HTERT RPE-1 (cell line): Measurements from ENCODE around the gene KAZN.

Experiments used
- in situ Hi-C: fragments of 300-500 bp; cut with MboI; formaldehyde crosslinking; loops from 4 replicates; pipeline ENCODE4 v1.14.3; 2020; ENCODE audit warnings: low sequenced_read_pairs

Gene KAZN

DNA sequence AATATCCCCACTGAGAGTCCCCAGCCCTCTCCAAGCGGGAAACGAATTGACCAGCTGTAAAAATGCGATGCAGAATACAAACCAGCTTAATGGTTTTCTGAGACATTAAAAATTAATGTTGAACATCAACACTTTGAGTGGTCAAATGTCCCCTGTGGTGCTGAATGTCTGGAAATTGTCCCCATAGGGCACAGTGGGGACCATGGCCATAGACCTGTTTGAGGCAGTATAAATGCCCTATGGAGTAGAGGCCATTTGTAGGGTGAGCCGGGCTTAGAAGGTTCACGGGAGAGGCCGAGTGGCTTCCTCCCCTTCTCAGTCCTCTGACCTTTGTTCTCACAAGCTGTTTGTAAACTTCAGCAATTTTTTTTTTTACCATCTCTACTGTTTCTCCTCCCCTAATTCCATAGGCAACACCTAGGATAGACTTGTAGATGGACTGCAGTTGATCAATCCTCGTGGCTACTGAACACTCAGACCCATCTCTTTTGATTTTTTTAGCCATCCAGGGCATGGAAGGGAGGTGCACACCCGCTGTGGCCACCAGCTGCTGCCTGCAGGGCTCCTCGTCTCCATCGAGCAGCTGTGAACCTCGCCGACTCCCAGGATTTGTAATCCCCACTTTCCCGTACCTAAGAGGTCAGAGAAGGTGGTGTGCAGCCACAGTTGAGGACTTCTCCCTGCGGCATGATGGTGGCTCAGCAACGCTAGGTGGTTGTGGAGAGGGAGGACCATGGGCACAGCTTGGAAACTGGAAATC lies 41.0 kb downstream of the KAZN start:
- in situ Hi-C loops, result no loop called here

DNA sequence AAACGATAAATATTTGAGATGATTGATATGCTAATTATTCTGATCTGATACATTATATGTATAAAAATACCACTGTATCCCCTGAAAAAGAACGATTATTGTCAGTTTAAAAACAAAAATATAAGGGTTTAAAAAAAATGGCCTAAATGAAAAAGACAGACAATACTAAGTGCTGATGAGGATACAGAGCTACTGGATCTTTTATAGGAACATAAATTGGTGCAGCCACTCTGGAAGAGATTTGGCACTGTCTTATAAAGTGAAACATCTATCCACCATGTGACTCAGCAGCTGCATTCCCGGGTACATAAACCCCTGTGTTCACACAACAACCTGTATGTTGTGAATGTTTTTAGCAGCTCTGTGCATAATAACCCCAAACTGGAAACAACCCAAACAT lies 44.2 kb downstream of the KAZN start:
- in situ Hi-C loops, result no loop called here

DNA sequence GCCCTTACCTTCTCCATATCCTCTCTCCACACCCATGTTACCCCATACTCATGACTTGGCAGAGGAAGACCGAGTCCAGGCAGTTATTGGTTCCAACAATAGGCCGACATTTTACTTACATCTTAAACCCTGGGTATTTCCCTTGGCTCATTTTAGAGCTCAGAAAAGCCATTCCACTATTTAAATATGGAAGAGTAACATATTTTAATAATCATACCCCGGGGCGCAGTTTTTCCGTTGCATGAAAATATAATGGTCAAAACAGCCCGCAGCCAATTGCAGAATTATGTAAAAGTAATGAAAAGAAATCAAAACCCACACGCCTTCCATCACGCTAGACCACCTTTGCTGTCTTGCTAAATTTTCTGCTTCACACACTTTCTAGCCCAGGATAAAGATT lies 48.5 kb downstream of the KAZN start:
- in situ Hi-C loops, result no loop called here

DNA sequence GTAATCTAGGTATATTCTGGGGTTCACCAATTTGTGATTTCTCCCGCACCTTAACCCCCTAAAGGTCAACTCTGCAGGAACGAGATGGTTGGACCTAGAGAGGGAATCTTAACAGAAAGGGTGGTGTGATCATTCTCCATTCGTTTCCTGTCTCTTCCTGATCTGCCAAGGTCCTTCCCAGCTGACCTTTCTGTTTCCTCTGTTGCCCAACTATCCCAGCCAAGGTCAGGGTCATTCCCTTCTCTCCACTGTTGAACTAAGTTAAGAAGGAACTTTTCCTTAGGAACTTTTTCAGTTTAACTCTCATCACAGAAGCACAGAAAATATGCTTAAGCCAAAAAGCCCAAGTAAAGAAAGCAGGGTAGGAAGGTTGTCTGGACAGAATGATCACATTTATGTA lies 49.3 kb downstream of the KAZN start:
- in situ Hi-C loops, result no loop called here

DNA sequence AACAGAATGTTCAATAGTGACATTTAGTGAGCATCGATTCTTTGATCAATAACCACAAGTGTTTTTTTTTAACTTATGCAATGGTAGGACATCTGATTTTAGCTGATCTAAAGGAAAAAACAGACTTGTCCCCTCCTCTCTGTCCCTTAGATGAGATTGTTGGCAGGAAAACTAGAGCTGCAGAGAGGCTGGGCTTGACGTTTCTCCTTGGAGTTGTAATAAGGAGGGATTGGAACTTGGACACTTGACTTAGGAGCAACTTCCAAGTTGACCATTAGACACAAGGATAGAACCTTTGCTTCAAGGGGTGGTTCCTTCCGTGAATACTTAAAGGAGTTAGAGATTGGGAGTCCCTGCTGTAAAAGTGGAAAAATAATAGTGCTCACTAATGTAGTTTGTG lies 49.9 kb downstream of the KAZN start:
- in situ Hi-C loops, result no loop called here

DNA sequence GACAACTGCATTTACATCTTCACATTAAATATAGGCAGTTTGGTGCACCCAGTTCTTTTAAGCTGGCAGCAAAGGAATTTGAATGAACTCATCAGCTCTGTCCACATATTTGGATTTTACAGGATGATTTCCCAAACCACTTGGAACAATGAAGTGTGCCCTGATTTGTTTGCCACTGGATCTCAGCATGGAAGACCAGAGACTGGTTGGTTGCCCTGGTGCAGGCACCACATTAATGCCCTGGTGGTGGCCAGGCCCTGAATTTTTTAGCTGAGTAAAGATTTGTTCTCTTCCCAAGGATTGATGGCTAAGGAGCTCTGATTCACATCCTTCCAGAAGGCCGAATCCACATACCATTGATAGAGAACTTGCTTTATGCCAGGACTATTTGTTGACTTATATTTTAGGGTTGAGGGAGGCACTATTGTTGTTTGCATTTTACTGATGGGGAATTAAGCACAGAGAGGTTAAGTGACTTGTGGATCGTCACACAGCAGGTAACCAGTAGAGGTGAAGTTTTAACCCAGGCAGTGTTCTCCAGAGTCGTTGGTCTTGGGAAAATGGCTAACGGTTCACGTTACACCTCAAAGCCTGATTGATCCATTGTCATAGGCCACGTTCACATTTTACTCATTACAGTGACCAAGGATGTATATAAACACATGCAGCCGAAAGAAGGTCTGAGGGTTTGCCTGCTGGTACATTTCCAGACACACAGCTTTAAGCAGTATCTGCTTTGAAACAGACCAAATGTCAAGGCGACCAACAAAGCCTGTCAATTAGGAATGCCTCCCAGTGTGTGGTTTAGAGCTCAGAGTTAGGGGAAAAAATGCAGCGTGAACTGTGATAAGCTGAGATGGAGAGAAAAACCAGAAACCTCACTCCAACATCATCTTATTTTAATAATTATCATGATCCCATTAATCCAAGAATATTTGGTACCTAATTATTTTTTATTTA lies 50.7 kb downstream of the KAZN start:
- in situ Hi-C loops, result no loop called here

DNA sequence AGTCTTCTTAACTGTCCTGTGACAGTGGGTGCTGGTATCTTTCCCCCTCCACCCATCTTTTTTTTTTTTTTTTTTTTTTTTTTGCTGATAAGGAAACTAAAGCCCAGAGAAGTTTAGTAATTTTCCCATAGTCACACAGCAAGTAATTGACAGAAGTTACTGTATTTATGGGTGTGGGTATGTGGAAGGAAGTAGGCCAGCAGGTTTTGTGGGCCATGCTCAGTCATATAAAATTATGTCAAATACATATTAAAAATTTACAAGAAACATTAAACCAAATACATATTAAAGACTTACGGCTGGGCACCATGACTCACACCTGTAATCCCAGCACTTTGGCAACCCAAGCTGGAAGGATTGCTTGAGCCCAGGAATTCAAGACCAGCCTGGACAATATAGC lies 51.5 kb downstream of the KAZN start:
- in situ Hi-C loops, result no loop called here

DNA sequence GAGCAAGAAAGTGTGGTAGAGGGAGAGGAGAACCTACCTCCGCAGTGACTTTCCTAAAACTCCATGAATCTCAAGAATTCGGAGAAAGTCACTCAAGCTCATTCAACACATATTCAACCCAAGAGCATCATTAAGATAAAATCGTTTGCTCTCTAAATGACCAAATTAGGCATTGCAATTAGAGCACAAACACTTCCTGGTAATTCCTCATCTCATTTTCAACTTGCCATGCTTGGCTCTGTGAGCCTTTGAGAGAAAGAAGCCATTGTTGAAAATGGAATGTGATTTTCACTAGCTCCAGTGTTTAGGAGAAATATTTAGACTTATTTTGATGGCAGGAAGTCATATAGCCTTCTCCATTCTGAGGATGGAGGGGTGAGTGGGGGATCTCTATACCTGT lies 52.5 kb downstream of the KAZN start:
- in situ Hi-C loops, result no loop called here

DNA sequence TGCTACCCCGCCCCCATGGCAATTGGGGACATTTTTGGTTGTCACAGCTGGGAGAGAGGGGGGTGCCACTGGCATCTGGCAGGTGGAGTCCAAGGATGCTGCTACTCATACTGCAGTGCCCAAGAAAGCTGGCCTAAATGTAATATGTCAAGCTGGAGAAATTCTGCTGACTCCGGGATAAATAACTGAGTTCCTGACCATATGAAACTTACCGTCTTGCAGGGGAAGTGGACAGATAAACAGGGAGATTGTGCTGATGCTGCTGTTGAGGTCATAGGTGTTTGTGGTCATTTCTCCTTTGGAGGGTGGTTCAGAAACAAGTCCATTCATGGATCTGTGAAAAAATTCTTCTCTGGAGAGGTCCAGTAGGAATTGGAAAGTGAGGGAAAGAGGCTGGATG lies 54.4 kb downstream of the KAZN start:
- in situ Hi-C loops, result no loop called here

DNA sequence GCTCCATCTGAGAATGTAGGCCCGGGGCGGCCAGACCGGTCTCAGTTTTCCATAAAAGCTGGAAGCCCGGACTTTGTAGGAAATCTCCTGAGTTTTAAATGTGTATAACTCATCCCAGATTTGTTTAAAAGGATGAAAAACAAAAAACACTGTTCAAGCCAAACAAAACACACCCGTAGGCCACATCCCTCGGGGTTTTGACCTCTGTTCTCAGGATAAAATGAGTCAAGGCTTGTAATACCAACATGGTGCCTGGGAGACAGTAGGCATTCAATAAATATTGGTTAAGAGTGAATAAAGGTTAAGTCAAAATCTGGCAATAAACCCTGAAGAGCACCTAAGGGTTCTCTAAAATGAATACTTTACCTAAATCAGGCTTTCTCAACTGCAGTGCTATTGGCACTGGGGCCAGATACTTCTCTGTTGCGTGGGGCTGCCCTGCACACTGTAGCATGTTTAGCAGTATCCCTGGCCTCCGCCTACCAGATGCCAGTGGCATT lies 55.0 kb downstream of the KAZN start:
- in situ Hi-C loops, result no loop called here

DNA sequence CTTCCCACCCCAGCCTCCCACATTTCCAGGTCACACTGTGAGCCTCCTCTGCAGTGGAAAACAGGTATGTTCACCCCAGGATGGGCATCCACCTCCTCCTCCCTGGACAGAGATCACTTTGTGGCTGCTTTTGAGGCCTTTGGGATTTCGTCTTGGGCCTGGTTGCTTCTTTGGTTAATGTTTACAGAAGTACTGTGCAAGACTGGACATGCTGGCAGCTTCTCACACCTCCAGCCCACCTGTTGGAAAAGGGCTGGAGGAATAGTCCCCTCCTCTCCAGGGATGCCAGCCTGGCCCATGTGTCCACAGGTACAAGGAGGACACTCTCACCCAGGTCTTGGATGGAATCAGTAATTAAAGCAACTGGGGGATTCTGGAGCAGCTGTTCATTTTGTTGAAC lies 56.1 kb downstream of the KAZN start:
- in situ Hi-C loops, result no loop called here

DNA sequence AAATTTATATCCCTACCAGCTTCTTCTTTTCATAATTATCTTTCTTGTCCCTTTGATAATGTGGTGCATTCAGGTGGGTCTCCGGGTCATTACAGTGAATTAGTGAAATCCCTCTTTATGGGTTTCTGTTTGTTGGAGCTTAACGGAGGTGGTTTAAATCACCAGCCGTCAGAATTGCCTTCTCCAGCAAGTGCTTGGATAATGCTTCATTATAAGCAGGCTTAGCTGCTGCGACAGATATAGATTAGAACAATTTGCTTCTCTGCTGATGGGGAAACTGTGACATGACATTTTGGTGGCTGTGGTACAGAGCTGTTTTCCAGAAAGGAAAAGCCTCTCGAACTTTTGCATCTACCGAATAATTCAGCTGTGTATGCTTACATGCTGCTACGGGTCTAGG lies 56.9 kb downstream of the KAZN start:
- in situ Hi-C loops, result no loop called here

DNA sequence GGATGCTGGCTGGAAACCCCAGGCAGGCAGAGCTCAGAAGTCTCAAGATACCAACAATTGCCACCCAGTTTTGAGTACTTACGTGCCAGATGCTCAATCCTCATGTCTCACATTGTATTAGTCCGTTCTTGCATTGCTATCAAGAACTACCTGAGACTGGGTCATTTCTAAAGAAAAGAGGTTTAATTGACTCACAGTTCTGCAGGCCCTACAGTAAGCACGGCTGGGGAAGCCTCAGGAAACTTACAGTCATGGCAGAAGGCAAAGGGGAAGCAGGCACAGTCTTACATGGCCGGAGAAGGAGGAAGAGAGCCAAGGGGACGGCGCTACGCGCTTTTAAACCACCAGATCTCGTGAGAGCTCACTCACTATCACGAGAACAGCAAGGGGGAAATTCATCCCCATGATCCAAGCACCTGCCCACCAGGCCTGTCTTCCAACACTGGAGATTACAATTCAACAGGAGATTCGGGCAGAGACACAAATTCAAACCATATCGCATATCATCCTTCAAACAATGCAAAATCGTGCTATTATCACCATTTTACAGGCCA lies 58.0 kb downstream of the KAZN start:
- in situ Hi-C loops, result no loop called here

DNA sequence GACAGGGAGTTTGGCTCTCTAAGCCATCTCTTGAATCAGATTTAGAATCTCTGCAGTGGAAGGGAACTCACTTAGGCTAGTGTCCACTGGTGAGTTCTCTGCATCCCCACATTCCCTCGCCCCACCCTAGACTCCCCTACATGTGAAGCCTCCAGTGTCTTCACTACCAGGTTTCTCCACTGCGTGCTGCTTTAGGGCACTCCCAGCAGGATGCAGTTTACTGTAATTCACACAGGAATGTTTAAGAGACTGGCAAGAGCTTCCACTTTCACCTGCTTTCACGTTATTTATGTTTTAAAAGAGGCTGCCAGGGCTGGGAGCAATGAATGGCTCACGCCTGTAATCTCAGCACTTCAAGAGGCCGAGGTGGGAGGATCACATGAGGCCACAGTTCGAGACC lies 60.2 kb downstream of the KAZN start:
- in situ Hi-C loops, result no loop called here

DNA sequence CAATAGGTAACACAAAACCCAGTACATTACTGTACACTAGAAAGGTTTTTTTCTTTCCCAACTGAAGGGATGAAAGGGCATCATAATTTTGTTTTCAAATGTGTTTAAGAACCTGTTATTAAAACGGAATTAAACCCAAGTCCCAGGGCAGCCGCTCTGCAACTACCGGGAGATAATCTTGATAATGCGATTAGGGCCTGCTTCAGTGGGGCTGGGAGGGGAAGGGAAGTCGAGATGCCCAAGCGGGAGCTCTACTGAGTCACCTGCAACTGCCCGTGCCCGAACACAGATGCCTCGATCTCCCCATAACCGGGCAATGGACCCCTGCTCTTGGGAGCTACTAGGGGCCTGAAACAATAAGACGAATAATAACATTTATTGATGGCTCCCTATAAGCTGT lies 61.4 kb downstream of the KAZN start:
- in situ Hi-C loops, result no loop called here

DNA sequence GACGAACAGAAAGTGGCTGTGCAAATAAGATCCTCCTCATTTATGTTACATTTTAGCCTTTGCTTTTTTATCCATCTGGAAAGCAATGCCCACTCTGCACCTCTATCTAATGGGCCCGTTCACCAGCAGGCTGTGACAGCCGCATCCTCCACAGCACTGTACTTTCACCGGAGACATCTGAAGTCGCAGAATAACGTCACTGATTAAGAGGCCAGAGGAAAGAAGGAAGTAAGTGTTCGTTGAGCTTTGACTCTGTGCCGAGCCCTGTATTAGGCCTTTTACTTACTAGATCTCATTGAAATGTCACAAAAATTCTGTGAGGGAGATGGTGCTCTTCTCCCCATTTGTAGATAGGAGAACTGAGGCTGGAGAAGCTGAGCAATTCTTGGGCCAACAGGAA lies 62.3 kb downstream of the KAZN start:
- in situ Hi-C loops, result no loop called here

DNA sequence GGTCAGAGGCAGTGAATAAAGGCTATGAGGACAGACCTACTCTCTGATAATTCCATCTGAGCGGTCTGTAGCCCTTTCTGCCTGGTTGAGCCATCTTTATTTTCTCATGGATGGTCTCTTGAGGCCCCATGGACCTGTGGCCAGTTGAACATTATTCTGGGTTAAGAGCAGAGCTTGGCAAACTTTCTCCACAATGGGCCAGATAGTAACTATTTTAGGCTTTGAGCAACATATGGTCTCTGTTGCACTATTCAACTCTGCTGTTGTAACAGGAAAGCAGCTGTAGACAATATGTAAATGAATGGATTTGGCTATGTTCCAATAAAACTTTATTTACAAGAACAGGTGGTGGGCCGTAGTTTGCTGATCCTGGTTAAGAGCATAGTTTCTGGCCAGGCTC lies 62.7 kb downstream of the KAZN start:
- in situ Hi-C loops, result no loop called here

DNA sequence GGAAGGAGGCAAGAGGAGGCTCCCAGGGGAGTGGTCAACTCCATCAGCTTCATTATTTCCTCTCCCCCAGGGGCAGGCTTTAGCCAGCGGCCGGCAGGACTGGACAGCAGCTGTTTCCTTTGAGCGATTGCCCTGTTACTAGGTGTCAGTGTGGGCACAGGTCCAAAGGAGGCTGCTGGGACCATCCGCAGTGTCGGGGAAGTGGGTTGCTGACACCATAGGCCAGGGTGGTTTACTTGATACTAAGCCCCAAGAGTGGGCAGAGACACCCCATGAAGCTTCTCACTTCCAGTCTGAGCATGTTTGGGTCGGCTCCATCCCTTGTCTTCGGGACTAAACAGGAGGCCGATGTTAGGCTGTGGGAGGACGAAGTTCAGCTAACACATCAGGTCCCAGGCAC lies 63.6 kb downstream of the KAZN start:
- in situ Hi-C loops, result no loop called here

DNA sequence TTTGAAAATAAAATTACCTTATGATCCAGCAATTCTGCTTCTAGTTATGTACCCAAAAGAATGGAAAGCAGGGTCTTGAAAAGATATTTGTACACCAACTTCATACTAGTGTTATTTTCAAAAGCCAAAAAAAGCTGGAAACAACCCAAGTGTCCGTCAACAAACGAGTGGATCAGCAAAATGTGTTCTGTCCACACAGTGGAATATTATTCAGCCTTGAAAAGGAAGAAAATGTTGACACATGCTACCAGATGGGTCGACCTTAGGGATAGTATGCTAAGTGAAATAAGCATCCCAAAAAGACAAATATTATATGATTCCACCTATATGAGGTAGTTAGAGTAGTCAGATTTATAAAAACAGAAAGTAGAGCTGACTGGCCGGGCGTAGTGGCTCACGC lies 65.3 kb downstream of the KAZN start:
- in situ Hi-C loops, result no loop called here

DNA sequence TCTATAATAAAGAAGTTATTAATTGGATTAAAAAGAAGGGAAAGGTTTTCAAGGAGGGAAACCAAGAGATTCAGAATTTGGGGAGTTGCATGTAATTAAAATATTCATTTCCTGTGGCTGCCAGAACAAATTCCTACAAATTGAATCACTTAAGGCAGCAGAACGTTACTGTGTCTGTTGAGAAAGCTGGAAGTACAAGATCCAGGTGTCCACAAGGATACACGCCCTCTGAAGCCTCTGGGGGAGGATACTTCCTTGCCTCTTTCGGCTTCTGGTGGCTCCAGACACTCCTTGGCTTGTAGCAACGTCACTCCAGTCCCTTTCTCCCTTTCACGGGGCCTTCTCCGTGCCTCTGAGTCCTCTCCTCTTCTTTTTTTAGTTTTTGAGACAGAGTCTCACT lies 67.9 kb downstream of the KAZN start:
- in situ Hi-C loops, result no loop called here

DNA sequence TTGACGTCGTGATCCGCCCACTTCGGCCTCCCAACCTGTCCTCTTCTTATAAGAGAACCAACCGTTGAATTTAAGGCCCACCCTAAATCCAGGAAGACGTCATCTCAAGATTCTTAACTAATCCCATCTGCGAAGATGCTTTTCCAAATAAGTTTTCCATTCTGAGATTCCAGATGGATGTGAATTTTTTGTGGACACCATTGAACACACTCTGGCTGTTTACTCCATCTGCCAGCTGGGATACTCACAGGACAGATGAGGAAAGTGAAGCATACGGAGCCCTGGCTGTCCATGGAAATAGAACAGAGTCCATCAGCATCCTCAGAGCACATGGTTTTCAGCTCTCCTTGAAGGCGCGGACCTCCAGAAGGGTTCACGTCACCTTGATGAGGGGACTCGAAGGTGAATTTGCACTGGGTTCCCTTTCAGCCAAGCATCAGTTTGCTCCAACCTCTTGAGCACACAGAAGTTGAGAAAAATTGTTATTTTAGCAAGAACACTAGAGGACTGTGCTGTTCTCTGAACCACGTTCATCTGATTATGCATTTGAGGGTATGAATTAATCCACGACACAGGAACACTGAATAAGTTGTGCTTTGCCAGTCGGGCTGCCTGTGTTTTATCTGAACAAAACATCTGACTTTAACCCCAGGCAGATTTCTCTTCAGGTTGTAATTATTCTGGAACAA lies 68.6 kb downstream of the KAZN start:
- in situ Hi-C loops, result no loop called here
